Testis (tissue), 2 donors: ENCODE results near the gene MED25.

ENCODE experiments used
- POLR2A ChIP-seq: fragments of 450-650 bp; IDR thresholded peaks from one replicate; pipeline ENCODE4 v1.6.1; 2017; ENCODE audit warnings: antibody characterized with exemption, mild to moderate bottlenecking, moderate library complexity
- TF ChIP-seq, protein P1 (sequence below), 3 experiments: fragments of 450-650 bp in 2 of 3; fragments of 200-600 bp in 1 of 3; sonication (generic) in 1 of 3; IDR thresholded peaks; one replicate each; pipeline ENCODE4 v1.5.1; 2016 to 2019; ENCODE audit warnings: antibody characterized with exemption in 3 of 3, mild to moderate bottlenecking in 2 of 3, moderate library complexity in 1 of 3

DNA sequence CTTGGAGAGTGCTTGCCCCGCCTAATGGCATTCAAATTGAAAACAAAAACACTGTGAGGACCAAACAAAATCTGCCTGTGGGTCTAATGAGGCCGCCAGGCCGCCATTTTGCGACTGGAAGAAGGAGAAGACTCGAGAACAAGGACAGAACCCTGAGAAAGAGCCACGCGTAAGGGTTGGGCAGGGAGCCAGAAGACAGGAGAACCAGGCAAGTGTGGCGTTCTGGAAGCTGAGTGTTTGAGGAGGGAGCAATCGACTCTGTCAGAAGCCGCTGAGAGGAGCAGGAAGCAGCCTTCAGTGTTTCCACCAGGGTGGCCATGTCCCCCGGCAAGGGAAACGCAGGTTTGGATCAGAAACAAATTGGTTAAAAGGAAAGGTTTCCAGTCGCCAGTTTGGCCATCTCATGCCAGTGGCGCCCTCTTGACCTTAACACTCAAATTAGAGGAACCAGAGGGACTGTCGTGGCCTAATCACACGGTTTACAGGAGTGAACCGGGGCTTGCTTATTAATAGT is 22.7 kb downstream of the MED25 start:
- TF ChIP-seq, protein P1, sequence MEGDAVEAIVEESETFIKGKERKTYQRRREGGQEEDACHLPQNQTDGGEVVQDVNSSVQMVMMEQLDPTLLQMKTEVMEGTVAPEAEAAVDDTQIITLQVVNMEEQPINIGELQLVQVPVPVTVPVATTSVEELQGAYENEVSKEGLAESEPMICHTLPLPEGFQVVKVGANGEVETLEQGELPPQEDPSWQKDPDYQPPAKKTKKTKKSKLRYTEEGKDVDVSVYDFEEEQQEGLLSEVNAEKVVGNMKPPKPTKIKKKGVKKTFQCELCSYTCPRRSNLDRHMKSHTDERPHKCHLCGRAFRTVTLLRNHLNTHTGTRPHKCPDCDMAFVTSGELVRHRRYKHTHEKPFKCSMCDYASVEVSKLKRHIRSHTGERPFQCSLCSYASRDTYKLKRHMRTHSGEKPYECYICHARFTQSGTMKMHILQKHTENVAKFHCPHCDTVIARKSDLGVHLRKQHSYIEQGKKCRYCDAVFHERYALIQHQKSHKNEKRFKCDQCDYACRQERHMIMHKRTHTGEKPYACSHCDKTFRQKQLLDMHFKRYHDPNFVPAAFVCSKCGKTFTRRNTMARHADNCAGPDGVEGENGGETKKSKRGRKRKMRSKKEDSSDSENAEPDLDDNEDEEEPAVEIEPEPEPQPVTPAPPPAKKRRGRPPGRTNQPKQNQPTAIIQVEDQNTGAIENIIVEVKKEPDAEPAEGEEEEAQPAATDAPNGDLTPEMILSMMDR (IDR thresholded peaks at IDR 0.05) = no peak
- no peak for TF ChIP-seq POLR2A
